Activated CD4-positive, alpha-beta T cell treated with anti-CD3 and anti-CD28 coated beads, Interleukin-2, amount 50 U/mL, for 24 hours (primary cell): ENCODE measurements around the gene CHMP1A.
"Not testable (repeated sequence)": the region's sequence is repeated elsewhere in the genome, so short reads cannot be mapped to it uniquely, and the experiment has no call there.

Experiments used
- DNase-seq, 2 donors: peaks; one replicate each; pipeline ENCODE4 v3.0.0-alpha.2; 2020; ENCODE audit warnings: low read depth in 1 of 2, low spot score in 1 of 2

Gene CHMP1A

DNA sequence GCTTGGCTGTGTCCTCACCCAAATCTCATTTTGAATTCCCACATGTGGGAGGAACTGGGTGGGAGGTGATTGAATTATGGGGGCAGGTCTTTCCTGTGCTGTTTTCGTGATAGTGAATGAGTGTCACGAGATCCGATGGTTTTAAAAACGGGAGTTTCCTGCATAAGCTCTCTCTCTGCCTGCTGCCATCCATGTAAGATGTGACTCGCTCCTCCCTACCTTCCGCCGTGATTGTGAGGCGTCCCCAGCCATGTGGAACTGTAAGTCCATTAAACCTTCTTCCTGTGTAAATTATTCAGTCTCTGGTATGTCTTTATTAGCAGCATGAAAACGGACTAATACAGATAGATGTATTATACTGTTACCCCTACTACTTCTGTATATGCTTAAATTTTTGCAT, 3.7 kb upstream of the CHMP1A start:
- DNase-seq, result no peak

DNA sequence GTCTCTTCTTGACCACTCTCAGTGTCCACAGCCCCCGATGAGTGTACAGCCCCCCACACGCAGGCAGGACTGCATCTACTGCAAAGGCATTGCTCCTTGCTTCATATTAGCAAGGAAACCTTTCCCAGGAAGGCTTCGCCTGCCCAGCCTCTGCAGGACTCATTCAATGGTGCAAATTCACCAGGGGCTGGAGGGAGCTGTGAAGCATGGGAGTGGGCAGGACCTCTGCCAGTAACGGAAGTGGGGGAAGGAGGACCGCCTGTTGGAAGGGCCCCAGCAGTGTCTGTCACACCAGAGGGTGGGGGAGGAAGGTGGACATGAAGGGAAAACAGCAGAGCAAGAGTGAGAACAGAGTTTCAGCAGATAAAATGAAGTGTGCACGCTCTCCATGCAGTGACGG, 2.6 kb upstream of the CHMP1A start:
- no peak for DNase-seq

DNA sequence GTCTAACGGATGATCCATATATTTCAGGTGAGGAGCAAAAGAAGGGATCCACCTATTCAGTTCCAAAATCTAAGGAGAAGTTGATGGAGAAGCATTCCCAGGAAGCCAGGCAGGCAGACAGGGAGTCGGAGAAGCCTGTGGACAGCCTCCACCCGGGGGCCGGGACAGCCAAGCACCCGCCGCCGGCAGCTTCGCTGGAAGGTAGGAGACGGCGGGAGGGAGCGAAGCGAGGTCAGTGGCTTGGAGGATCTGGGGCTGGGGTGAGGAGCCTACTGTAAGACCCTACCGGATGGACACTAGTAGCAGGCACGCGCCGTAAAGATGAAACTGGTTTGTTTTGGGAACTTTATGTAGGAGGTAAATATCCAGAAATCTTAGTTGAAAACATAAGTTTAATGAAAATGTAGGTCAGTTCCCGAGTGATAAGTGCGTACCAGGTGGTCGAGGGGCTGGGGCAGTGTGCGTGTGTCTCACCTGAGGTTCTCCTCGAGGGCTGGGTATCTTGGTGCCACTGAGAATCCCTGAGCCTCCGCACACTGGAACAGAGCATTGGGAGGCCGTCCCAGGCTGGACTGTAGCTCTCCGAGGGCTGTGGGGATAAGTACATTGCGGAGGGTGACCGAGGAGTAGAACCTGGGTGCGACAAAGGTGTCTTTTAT, 842 bp upstream of the CHMP1A start:
- no peak for DNase-seq

DNA sequence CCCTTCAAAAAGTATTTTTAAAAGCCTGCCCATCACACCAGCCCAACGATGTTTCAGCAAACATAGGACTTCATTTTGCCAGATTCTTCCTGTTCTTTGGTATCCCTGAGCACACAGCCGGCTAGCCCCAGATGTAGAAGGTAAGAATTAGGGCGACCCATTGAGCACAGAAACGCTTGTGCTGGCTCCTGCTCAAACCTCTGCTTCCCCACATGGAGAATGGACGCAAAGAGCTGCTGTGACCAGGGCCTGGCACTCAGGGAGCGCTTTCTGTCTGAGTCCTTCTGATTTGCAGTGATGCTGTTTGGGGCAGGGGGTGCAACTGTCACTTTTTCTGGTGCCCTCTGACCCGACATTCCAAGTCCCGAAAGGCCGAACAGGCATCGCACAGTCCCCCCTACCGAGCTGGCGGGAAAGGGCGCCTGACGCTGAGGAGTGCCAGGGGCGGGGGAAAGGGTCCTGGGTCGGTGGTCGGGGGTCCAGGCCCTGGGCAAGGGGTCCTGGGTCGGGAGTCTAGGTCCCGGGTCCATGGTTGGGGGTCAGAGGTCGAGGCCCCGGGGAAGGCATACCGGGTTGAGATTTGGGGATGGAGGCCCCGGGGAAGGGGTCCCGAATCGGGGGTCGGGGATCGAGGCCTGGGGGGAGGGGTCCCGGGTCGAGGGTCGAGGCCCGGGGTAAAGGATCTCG, 930 bp downstream of the CHMP1A start:
- DNase-seq, result no peak

DNA sequence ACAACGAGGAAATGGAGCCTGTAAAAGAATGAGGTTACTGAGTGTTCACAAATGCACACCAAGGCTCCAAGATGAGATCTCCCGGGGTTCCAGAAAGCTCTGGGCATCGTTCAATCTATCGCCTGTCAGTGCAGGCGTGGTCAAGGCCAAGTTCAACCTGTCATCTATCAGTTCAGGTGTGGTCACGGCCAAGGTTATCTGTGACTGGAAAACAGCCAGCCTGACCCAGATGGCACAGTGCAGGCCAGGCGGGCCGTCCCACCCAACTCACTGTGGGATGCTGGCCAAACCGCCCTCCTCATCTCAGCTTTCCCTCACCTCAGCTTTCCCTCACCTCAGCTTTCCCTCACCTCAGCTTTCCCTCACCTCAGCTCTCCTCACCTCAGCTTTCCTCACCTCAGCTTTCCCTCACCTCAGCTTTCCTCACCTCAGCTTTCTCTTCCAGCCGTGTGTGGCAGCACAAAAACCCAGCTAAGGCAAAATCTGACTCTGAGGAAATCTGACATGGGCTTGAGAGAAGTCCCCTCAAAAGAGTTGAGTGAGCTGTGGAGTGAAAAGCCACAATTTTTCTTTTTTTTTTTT, 2.4 kb downstream of the CHMP1A start:
- DNase-seq, result no peak

DNA sequence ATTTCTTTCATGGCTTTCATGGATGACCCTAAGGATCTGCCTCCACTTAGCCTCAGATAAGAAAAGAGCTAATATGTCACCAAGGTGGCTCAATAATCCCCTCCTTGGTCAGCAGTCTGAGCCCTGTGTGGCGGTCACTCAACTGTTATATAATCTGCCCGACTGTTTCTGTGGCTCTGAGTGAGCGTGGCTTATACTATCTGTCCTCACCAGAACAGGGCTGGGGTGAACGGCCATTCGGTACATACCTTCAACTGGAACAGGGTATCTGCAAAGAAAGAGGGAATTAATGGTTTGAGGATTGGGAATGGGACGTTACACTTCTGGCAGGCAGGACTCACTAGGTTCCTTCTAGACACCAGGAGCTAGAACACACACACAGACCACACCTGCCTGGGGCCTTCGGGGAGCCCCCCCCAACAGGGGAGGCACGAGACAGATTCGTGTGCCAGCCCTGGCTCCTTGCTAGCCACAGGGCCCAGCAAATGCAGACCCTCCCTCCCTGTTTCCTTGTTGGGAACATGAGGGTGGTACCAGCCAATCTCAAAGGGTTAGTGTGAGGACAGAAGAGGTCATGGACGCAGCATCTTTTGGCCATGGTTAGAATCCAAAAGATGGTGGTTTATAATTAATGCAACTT, 3.7 kb downstream of the CHMP1A start:
- no peak for DNase-seq

DNA sequence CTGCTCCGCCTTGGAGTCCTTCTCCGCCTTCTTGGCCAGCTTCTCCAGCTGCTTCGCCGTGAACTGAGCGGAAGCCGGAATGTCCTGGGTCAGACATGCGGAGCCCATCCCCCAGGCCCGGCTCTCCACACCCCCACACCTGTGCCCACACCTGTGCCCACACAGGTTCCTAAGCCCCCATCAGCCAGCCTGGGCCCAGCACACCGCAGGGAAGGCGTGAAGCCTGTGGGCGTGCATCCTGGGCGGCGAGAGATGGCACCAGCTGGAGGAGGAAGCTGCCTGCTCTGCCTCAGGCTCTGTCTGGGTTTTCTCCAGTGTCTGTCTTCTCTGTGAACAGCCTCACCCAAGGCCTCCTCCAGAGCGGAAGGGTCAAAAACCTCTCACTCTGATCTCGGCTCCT, 5.9 kb downstream of the CHMP1A start:
- no peak for DNase-seq

DNA sequence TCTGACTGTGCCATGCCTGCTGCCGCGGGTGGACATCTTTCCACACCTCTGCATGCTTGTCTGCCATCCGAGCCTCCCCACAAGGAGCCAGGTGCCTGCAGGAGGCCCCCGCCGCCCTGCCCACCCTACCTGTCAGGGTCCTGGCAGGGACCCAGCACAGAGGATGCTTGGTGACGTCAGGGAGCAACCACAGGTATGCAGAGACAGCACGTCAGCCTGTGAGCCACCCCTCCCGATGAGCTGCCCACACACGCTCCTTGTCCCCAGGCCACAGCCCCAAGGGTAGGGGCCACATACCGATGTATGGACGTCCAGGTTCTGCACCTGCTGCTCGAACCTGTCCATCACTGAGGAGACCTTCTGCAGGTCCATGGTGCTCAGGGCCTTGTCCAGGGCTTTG, 10.6 kb downstream of the CHMP1A start:
- DNase-seq, result no peak

DNA sequence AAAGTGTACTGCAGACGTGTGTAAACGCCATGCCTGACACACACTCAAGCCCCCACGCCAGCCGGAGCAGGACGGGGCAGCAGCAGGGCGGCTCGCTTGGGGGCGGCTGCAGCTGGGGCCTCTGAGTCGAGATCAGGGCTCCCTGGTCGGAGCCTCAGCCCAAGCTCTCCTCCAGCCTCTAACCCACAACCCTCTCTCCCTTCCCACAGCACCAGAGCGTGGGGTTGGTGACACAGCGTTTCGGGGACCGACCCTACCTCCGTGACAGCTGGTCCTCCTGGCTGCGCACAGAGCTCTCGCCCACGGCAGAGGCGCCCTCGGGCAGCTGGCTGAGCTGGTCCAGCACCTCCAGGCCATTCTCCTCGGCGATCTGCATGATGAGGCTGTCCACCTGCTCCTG, 11.2 kb downstream of the CHMP1A start:
- no peak for DNase-seq

DNA sequence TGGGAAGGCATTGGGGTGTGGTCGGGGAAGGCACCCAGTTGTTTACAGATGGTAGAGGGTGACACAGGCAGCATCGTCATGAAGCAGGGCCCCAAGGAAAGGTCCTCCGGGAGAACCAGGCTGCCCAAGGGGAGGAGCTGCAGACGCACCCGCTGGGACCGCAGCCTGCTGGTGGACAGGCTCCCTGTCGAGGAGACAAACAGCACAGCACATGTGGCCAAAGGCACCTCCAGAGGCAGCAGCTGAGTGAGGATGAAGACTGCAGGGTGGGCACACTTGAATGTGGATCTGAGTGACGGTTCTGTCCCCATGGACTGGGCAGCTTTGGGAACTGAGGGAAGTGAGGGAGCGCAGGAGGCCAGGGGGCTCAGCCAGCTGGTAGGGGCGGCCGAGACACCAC, 12.4 kb downstream of the CHMP1A start:
- DNase-seq, result no peak

DNA sequence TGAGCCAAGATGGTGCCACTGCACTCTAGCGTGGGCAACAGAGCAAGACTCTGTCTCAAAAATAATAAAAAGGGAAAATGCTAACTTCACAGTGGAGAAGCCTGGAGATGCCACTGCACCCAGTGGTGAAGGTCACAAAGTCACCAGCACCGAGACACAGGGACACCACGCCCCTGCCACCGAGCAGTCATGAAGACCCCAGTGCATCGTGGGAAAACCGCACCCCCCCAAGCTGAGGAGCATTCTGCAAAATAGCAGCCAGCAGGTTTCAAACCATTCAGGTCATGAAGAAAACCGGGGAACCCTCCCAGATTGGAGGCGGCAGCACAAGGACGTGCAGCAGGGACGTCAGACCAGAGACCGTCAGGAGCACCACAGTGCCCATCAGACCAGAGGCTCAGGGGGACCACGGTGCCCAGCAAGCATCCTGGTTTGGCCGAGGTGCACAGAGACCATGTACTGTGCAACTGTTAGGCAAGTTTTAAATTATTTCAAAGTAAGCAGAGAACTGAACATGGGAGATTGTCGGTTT, 13.7 kb downstream of the CHMP1A start:
- DNase-seq, result no peak

DNA sequence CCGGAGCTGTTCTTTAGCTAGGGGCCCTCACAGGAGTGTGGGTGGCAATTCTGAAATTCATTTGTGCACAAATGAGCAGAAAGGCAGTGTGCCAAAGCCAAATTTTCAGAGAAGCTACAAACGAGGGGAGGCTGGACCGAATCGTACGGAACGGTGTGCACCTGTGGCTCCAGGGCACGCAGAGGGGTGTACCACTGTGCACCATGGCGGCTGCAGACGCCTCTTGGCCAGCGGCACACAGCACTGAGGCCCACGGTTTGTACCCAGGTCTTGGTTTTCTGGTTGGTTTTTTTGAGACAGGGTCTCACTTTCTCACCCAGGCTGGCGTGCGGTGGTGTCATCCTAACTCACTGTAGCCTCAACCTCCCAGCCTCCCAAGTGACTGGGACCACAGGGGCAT, 14.9 kb downstream of the CHMP1A start:
- no peak for DNase-seq

DNA sequence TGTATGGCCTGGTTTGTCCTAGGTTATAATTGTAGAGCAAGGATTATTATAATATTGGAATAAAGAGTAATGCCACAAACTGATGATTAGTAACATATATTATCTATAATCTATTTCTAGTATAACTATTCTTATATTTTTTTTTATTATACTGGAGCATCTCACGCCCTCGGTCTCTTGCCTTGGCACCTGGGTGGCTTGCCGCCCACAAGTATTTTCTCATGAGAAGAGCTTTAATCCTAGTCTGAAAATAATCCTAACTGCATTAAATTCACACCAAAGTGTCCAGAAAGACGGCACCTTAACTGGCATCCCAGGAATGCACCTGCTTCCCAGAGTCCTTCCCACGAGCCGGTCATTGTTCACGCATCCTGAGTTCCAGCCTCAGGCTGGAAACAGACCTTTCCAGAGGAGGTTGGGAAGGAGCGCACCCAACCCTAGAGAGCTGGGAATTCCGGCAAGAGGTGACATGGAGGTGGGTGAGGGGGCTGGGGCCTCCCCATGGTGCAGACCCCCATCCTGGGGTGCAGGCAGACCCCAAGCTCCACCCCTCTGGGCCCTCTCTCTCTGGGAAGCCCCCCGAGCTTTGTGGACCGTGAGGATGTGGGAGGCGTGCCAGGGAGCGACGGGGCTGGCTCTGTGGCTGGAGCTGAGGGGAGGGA, 15.9 kb downstream of the CHMP1A start:
- DNase-seq, result no peak

DNA sequence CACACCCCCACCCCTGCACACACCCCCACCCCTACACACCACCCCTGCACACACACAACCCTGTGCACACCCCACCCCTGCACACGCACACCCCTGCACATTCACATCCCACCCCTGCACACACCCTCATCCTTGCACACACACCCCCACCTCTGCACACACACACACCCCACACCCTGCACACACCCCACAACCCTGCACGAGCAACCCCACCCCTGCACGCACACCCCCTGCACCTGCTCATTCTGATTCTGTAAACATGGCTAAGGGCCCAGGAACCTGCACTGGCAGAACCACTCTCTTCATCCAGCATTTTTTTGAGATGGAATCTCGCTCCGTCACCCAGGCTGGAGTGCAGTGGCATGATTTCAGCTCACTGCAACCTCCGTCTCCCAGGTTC, 18.1 kb downstream of the CHMP1A start:
- no peak for DNase-seq

DNA sequence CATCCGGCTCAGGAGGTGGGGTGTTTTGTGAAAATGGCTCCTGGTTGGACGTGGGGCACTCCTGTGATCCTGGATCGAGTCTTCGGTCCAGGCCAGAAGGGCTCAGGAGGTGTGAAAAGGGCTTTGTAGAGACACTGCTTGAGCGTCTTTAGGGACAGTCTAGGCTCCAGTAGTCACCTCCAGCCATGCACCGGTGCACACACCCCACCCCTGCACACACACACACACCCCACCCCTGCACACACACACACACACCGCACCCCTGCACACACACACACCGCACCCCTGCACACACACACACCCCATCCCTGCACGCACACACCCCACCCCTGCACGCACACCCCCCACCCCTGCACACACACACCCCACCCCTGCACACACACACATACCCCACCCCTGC, 19.1 kb downstream of the CHMP1A start:
- DNase-seq, result no peak

DNA sequence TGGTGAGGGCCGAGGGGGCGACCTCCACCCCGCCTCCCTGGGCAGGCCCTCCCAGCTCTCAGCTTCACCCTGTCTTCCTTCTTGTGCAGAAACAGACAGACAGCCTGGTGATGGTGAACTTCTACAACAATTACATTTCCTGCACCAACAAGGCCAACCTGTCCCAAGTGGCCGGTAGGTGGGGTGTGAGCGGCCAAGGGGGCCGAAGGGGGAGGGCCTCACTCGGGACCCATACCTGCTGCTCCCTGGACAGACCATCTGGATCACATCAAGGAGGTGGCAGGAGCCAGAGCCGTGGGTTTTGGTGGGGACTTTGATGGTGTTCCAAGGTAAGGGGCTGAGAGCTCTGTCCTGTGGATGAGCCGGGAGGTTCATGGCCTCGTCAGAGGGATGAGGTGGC, 20.1 kb downstream of the CHMP1A start:
- no peak for DNase-seq

DNA sequence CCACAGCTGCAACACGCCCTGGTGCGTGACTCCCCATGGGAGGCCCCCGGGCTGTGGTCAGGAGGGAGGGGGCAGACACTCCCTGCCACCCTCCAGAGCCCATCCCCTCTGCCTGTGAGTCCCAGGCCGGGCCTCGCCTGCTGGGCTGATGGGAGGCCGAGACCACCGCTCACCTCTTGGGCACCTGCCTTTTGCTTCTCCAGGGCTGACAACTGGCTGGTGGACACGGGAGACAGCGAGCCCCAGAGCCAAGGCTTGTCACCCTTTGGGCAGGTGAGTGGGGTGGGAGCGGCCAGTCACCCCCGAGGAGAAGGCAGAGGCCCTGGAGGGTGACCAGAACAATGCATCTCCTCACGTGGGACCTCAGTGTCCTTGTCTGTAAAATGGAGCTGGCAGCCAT, 20.8 kb downstream of the CHMP1A start:
- no peak for DNase-seq

DNA sequence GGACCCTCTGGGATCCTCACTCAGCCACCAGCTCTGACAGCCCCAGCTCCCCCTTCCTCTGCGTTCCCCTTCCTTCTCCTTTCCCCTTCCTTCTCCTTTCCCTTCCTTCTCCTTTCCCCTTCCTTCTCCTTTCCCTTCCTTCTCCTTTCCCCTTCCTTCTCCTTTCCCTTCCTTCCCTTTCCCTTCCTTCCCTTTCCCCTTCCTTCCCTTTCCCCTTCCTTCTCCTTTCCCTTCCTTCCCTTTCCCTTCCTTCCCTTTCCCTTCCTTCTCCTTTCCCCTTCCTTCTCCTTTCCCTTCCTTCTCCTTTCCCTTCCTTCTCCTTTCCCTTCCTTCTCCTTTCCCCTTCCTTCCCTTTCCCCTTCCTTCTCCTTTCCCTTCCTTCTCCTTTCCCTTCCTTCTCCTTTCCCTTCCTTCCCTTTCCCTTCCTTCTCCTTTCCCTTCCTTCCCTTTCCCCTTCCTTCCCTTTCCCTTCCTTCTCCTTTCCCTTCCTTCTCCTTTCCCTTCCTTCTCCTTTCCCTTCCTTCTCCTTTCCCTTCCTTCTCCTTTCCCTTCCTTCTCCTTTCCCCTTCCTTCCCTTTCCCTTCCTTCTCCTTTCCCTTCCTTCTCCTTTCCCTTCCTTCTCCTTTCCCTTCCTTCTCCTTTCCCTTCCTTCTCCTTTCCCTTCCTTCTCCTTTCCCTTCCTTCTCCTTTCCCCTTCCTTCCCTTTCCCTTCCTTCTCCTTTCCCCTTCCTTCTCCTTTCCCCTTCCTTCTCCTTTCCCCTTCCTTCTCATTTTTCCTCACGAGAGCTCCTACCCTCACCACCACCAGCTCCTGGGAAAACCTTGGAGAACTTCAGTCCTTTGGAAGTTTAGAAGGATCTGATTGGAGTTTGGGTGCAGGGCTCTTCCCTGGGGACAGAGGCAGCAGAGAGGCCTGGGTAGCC, 22.8 kb downstream of the CHMP1A start:
- DNase-seq, result not testable (repeated sequence)

DNA sequence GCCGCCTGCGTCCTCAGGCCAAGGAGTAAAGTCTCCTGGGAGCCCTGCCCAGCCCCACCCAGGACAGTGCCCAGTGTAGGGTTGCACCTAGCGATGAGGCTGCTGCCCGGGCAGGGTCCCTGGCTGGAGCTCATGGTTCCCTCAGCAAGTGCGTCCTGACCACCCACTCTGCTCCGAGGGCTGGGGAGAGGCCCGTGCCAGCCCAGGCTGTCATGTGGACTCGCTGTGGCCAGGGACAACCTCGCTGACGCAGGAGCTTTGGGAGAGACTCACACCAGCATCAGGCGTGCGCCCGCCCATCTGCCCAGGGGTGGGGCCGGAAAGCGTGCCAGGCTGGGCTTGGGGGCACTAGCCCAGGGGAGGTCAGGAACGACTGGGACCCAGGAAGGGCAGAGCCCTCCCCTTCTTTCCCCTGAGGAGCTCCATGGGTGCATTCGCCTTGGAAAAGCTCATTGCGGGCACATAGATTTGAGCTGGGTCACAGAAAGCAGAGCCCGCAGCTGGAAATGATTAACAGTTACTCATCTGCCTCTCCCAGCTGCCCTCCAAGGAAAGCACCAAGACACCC, 24.4 kb downstream of the CHMP1A start:
- DNase-seq, result no peak
